ENCODE results near the gene IL16. TPM values are rescaled to one million over a fixed set of nuclear protein-coding genes. Genes with fewer than 3 reads are reported as not detected.

Gene IL16
- polyA plus RNA-seq, 1 donor from 2014 or later = not detected

- Histone ChIP-seq H3K9ac (ENCODE audit: low read length) (no peak overlapping the region), H4K20me1 (ENCODE audit: insufficient read depth) (no peaks in the 10 kb centered on the region), H3K79me2 (replicated peaks; ENCODE audit: insufficient read depth, low read length) (no peaks in the 10 kb centered on the region), H3F3A (ENCODE audit: insufficient read depth, low read length, poor library complexity, severe bottlenecking) (no peaks in the 10 kb centered on the region), H3K9me2 (ENCODE audit: insufficient read depth, low read length) (no peaks in the 10 kb centered on the region), H3K9me3 (ENCODE audit: low read length) (no peaks in the 10 kb centered on the region), H3K4me2 (ENCODE audit: low read length) (no peak overlapping the region), H2AFZ (ENCODE audit: low read depth, low read length) (no peak overlapping the region), H3K27ac (ENCODE audit: low read length) (no peak overlapping the region), H3K36me3 (ENCODE audit: insufficient read depth, low read length) (no peaks in the 10 kb centered on the region), H3K27me3 (ENCODE audit: insufficient read depth, low read depth, low read length) (no peaks in the 10 kb centered on the region), H3K4me3 (ENCODE audit: low read length) (no peak overlapping the region)
- TF ChIP-seq EZH2 (IDR thresholded peaks at IDR 0.05; ENCODE audit: borderline replicate concordance, insufficient read depth, low read length, poor library complexity, severe bottlenecking) (no peak), POLR2AphosphoS5 (IDR thresholded peaks at IDR 0.05) (no peak), TAF1 (IDR thresholded peaks at IDR 0.05; ENCODE audit: low read depth) (no peak), SMC3 (conservative IDR thresholded peaks at IDR 0.05; ENCODE audit: poor library complexity) (no peak), MXI1 (conservative IDR thresholded peaks at IDR 0.05; ENCODE audit: poor library complexity, severe bottlenecking) (no peak), REST (IDR thresholded peaks at IDR 0.05; ENCODE audit: borderline replicate concordance) (no peak), RAD21 (conservative IDR thresholded peaks at IDR 0.05) (no peak), CTCF (IDR thresholded peaks at IDR 0.05; ENCODE audit: poor library complexity, severe bottlenecking) (no peak), EP300 (conservative IDR thresholded peaks at IDR 0.05; ENCODE audit: poor library complexity, severe bottlenecking) (no peak)
Measured at GRCh38 chr15:81174125-81174791, 22.4 kb upstream of the IL16 start.

- Histone ChIP-seq H3K4me2 (ENCODE audit: low read length) (no peak overlapping the region), H3K79me2 (replicated peaks; ENCODE audit: insufficient read depth, low read length) (no peaks in the 10 kb centered on the region), H3K9me2 (ENCODE audit: insufficient read depth, low read length) (no peaks in the 10 kb centered on the region), H3F3A (ENCODE audit: insufficient read depth, low read length, poor library complexity, severe bottlenecking) (no peaks in the 10 kb centered on the region), H4K20me1 (ENCODE audit: insufficient read depth) (no peaks in the 10 kb centered on the region), H3K27me3 (ENCODE audit: insufficient read depth, low read depth, low read length) (no peaks in the 10 kb centered on the region), H3K36me3 (ENCODE audit: insufficient read depth, low read length) (no peaks in the 10 kb centered on the region), H3K27ac (ENCODE audit: low read length) (no peak overlapping the region), H3K9me3 (ENCODE audit: low read length) (no peaks in the 10 kb centered on the region), H2AFZ (ENCODE audit: low read depth, low read length) (no peak overlapping the region), H3K4me3 (ENCODE audit: low read length) (no peak overlapping the region), H3K9ac (ENCODE audit: low read length) (no peak overlapping the region)
- TF ChIP-seq CTCF (IDR thresholded peaks at IDR 0.05; ENCODE audit: poor library complexity, severe bottlenecking) = no peak
- TF ChIP-seq POLR2AphosphoS5 (IDR thresholded peaks at IDR 0.05) = no peak
- no peak for TF ChIP-seq MXI1 (conservative IDR thresholded peaks at IDR 0.05; ENCODE audit: poor library complexity, severe bottlenecking)
- no peak for TF ChIP-seq EZH2 (IDR thresholded peaks at IDR 0.05; ENCODE audit: borderline replicate concordance, insufficient read depth, low read length, poor library complexity, severe bottlenecking)
- no peak for TF ChIP-seq REST (IDR thresholded peaks at IDR 0.05; ENCODE audit: borderline replicate concordance)
- no peak for TF ChIP-seq EP300 (conservative IDR thresholded peaks at IDR 0.05; ENCODE audit: poor library complexity, severe bottlenecking)
- no peak for TF ChIP-seq SMC3 (conservative IDR thresholded peaks at IDR 0.05; ENCODE audit: poor library complexity)
- TF ChIP-seq TAF1 (IDR thresholded peaks at IDR 0.05; ENCODE audit: low read depth) = no peak
- no peak for TF ChIP-seq RAD21 (conservative IDR thresholded peaks at IDR 0.05)
Measured at GRCh38 chr15:81174792-81175327, 21.8 kb upstream of the IL16 start.

Measured in neural cell (in vitro differentiated cells).